GM19328 (cell line): ENCODE measurements around the gene PEX13.
"Not testable (repeated sequence)": the region's sequence is repeated elsewhere in the genome, so short reads cannot be mapped to it uniquely, and the experiment has no call there.

ENCODE experiments used
- ATAC-seq: cut with Tn5 transposase; IDR thresholded peaks from one replicate; pipeline ENCODE4 v1.9.1; 2021; ENCODE audit warnings: mild to moderate bottlenecking, moderate library complexity; ENCODE audit not compliant: unreplicated experiment

The PEX13 gene

GRCh38 chr2:61006486-61007105, 10.9 kb upstream of the PEX13 start:
- ATAC-seq, result no peak

GRCh38 chr2:61009355-61009754, 8.2 kb upstream of the PEX13 start:
- ATAC-seq, result no peak

- ATAC-seq, result no peak
Measured at GRCh38 chr2:61011678-61012077, 5.8 kb upstream of the PEX13 start.

- not testable (repeated sequence) for ATAC-seq
Measured at GRCh38 chr2:61012303-61012702, 5.2 kb upstream of the PEX13 start.

GRCh38 chr2:61013382-61013781, 4.1 kb upstream of the PEX13 start:
- no peak for ATAC-seq

- no peak for ATAC-seq
Measured at GRCh38 chr2:61014763-61015162, 2.8 kb upstream of the PEX13 start.

GRCh38 chr2:61015976-61016375, 1.5 kb upstream of the PEX13 start:
- ATAC-seq, result no peak

GRCh38 chr2:61016392-61017002, 1.0 kb upstream of the PEX13 start:
- ATAC-seq, result no peak

- peak; percentile 49 for ATAC-seq
Measured at GRCh38 chr2:61017003-61017555, 441 bp upstream of the PEX13 start.

- ATAC-seq, result no peak
Measured at GRCh38 chr2:61018318-61018755, 817 bp downstream of the PEX13 start.

- ATAC-seq, result no peak
Measured at GRCh38 chr2:61018798-61019197, 1.3 kb downstream of the PEX13 start.

GRCh38 chr2:61021228-61021660, 3.7 kb downstream of the PEX13 start:
- no peak for ATAC-seq

- ATAC-seq, result no peak
Measured at GRCh38 chr2:61023670-61024069, 6.2 kb downstream of the PEX13 start.

- ATAC-seq, result no peak
Measured at GRCh38 chr2:61029533-61029932, 12.0 kb downstream of the PEX13 start.

GRCh38 chr2:61034592-61034991, 17.1 kb downstream of the PEX13 start:
- ATAC-seq, result not testable (repeated sequence)

GRCh38 chr2:61036643-61037042, 19.1 kb downstream of the PEX13 start:
- not testable (repeated sequence) for ATAC-seq

GRCh38 chr2:61042807-61043206, 25.3 kb downstream of the PEX13 start:
- no peak for ATAC-seq

GRCh38 chr2:61044636-61045035, 27.1 kb downstream of the PEX13 start:
- ATAC-seq, result no peak

GRCh38 chr2:61045226-61045625, 27.7 kb downstream of the PEX13 start:
- ATAC-seq, result no peak

GRCh38 chr2:61045999-61046398, 28.5 kb downstream of the PEX13 start:
- no peak for ATAC-seq

- ATAC-seq, result no peak
Measured at GRCh38 chr2:61055557-61055956, 38.0 kb downstream of the PEX13 start.

- ATAC-seq, result no peak
Measured at GRCh38 chr2:61057562-61057961, 40.0 kb downstream of the PEX13 start.
